Progenitor cell of endocrine pancreas (in vitro differentiated cells): ENCODE measurements around the gene KIFAP3. TPM values are rescaled to one million over a fixed set of nuclear protein-coding genes. Genes with fewer than 3 reads are reported as not detected.

Experiments
- DNase-seq: peaks from one replicate; pipeline ENCODE4 v3.0.0; 2021; ENCODE audit warnings: low spot score; ENCODE audit not compliant: unreplicated experiment
- H3K27ac Mint-ChIP-seq: 2 replicates; pipeline ENCODE4 v1.8.0; 2021; ENCODE audit warnings: mild to moderate bottlenecking, moderate library complexity, mixed read lengths
- H3K27me3 Mint-ChIP-seq: 2 replicates; pipeline ENCODE4 v1.8.0; 2021; ENCODE audit warnings: mixed read lengths
- H3K36me3 Mint-ChIP-seq: 2 replicates; pipeline ENCODE4 v1.8.0; 2022; ENCODE audit warnings: mixed read lengths; ENCODE audit not compliant: insufficient read depth
- H3K4me1 Mint-ChIP-seq: 2 replicates; pipeline ENCODE4 v1.8.0; 2021; ENCODE audit warnings: low read depth, mixed read lengths
- H3K4me3 Mint-ChIP-seq: 2 replicates; pipeline ENCODE4 v1.8.0; 2021; ENCODE audit warnings: low read depth, mild to moderate bottlenecking, moderate library complexity, mixed read lengths
- H3K9me3 Mint-ChIP-seq: 2 replicates; pipeline ENCODE4 v1.8.0; 2021; ENCODE audit warnings: low read depth, mixed read lengths
- CTCF ChIP-seq: fragments of 200-600 bp; sonication (generic); IDR thresholded peaks from one replicate; pipeline ENCODE4 v1.5.0; 2021; ENCODE audit warnings: antibody characterized with exemption, mild to moderate bottlenecking; ENCODE audit not compliant: unreplicated experiment
- total RNA-seq: library from RNA; stranded (reverse); gene quantifications from 2 replicates; pipeline ENCODE4 v1.2.1, GENCODE V29; 2021

KIFAP3 gene
- total RNA-seq, 1 donor from 2014 or later = 24.6 TPM

DNA sequence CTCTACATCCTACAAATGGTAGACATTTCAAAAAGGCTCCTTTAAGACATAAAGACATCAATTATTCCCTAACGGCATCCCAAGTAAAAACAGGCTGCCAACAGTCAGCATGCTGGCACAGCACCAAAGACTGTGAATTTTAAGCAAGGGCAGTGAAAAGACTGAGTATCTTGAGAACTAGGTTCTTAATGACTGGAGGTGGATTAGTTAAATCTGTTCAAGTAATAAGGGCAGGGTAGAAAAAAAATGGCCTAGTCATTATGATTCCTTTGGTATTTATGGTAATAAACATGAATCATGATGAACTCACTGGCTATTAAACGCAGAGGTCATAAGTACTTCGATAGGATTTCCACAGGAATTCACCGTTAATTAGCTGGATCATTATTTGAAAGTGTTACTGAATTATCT, 75.2 kb downstream of the KIFAP3 start:
- Mint-ChIP-seq H3K27ac (no peak overlapping the region), H3K36me3 (no peaks in the 10 kb centered on the region), H3K27me3 (no peaks in the 10 kb centered on the region), H3K9me3 (no peaks in the 10 kb centered on the region), H3K4me1 (peaks cover 3% of the 10 kb centered on the region), H3K4me3 (no peak overlapping the region)
- DNase-seq = no peak
- no peak for TF ChIP-seq CTCF

DNA sequence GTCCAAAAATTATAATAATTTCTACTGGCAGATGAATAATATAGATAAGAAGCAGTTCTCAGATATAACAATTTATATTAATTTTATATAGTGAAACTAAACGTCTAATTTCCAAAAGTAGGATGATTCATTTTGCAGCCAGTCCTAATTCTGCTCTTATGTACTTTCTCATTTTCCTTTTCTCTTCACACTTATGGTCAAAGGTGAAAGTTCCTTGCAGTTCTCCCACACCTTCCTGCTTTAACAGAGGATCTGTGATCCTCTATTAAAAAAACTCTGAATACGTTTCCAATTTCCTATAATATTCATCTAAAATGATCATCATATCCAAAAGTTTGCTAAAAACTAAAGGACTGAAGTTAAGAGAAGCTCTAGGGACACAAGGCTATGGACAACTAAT, 78.5 kb downstream of the KIFAP3 start:
- H3K4me1 Mint-ChIP-seq = no peaks in the 10 kb centered on the region

DNA sequence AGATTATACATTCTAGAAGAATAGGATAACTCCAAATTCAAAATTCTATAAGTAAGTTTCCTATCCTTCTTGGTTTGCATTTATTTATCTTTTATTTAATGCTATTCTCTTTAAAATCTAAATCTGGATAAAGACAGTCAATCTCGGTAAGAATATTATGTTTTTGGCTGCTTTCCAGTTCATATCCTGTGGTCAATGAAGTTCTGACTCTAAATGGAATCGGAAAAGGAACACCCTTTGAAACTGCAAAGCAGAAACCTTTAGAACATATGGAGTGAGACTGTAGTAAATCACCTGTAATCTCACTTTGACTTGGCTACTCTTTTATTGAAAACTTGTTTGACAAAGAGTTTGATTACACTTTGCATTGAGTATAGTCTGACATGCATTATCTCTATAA, 85.2 kb downstream of the KIFAP3 start:
- DNase-seq = no peak
- H3K4me1 Mint-ChIP-seq = no peaks in the 10 kb centered on the region
- no peaks in the 10 kb centered on the region for H3K36me3 Mint-ChIP-seq
- TF ChIP-seq CTCF = no peak
- H3K27me3 Mint-ChIP-seq = no peaks in the 10 kb centered on the region
- H3K27ac Mint-ChIP-seq = no peak overlapping the region
- no peaks in the 10 kb centered on the region for H3K9me3 Mint-ChIP-seq
- no peak overlapping the region for H3K4me3 Mint-ChIP-seq

More for the DNA sequence above, 78.5 kb downstream of the KIFAP3 start:
- no peak overlapping the region for H3K27ac Mint-ChIP-seq
- H3K4me3 Mint-ChIP-seq = no peak overlapping the region
- no peak for TF ChIP-seq CTCF
- H3K27me3 Mint-ChIP-seq = no peaks in the 10 kb centered on the region
- DNase-seq = no peak
- no peaks in the 10 kb centered on the region for H3K36me3 Mint-ChIP-seq
- no peaks in the 10 kb centered on the region for H3K9me3 Mint-ChIP-seq

GRCh38 chr1:169985757-169986156, 88.7 kb downstream of the KIFAP3 start:
- no peaks in the 10 kb centered on the region for H3K9me3 Mint-ChIP-seq
- H3K27ac Mint-ChIP-seq = no peak overlapping the region
- H3K27me3 Mint-ChIP-seq = no peaks in the 10 kb centered on the region
- TF ChIP-seq CTCF = no peak
- DNase-seq = no peak
- no peak overlapping the region for H3K4me3 Mint-ChIP-seq
- peaks cover 1% of the 10 kb centered on the region for H3K36me3 Mint-ChIP-seq
- H3K4me1 Mint-ChIP-seq = no peaks in the 10 kb centered on the region

GRCh38 chr1:169974067-169974466, 100.4 kb downstream of the KIFAP3 start:
- H3K27ac Mint-ChIP-seq = no peak overlapping the region
- no peak overlapping the region for H3K4me3 Mint-ChIP-seq
- no peaks in the 10 kb centered on the region for H3K36me3 Mint-ChIP-seq
- no peaks in the 10 kb centered on the region for H3K27me3 Mint-ChIP-seq
- no peak for DNase-seq
- no peaks in the 10 kb centered on the region for H3K9me3 Mint-ChIP-seq
- no peak for TF ChIP-seq CTCF
- H3K4me1 Mint-ChIP-seq = no peaks in the 10 kb centered on the region
